ENCODE data around the gene VPS35. TPM values are rescaled to one million over a fixed set of nuclear protein-coding genes. Genes with fewer than 3 reads are reported as not detected.
"Not testable (repeated sequence)": the region's sequence is repeated elsewhere in the genome, so short reads cannot be mapped to it uniquely, and the experiment has no call there.

Gene VPS35
- polyA plus RNA-seq, 2 donors: 17.4 to 35.3 TPM

GRCh38 chr16:46638947-46639925, 49.7 kb downstream of the VPS35 start:
- no peaks in the 10 kb centered on the region for H3K9me3 ChIP-seq (ENCODE audit: control insufficient read depth in 2 of 2, insufficient read depth in 1 of 2, low read depth in 1 of 2, low read length in 1 of 2)
- peaks cover 0 to 5% of the 10 kb centered on the region in 2 donors for H3K4me1 ChIP-seq (ENCODE audit: control insufficient read depth in 2 of 2, insufficient read depth in 2 of 2, low read length in 1 of 2)
- H3K36me3 ChIP-seq (ENCODE audit: control insufficient read depth in 2 of 2, insufficient read depth in 2 of 2, low read length in 1 of 2): no peaks in the 10 kb centered on the region
- H3K4me3 ChIP-seq (ENCODE audit: low read depth in 1 of 2, low read length in 2 of 2): no peak overlapping the region
- no peak overlapping the region for H3K27ac ChIP-seq (ENCODE audit: low read depth in 2 of 2, low read length in 1 of 2)
- 59 to 67% methylated on average over 9 of the region's 9 CpGs for WGBS, 2 donors
- H3K27me3 ChIP-seq (ENCODE audit: control insufficient read depth in 1 of 2, insufficient read depth in 2 of 2, low read length in 2 of 2): no peaks in the 10 kb centered on the region

- no peak overlapping the region for H3K4me3 ChIP-seq (ENCODE audit: low read depth in 1 of 2, low read length in 2 of 2)
- no peaks in the 10 kb centered on the region for H3K27me3 ChIP-seq (ENCODE audit: control insufficient read depth in 1 of 2, insufficient read depth in 2 of 2, low read length in 2 of 2)
- no peaks in the 10 kb centered on the region for H3K9me3 ChIP-seq (ENCODE audit: control insufficient read depth in 2 of 2, insufficient read depth in 1 of 2, low read depth in 1 of 2, low read length in 1 of 2)
- no peak overlapping the region for H3K27ac ChIP-seq (ENCODE audit: low read depth in 2 of 2, low read length in 1 of 2)
- H3K4me1 ChIP-seq (ENCODE audit: control insufficient read depth in 2 of 2, insufficient read depth in 2 of 2, low read length in 1 of 2): no peaks in the 10 kb centered on the region
- H3K36me3 ChIP-seq (ENCODE audit: control insufficient read depth in 2 of 2, insufficient read depth in 2 of 2, low read length in 1 of 2): no peaks in the 10 kb centered on the region
- 87% methylated on average over 32 of the region's 32 CpGs for WGBS, 2 donors
Observed at GRCh38 chr16:46632778-46633733, 55.9 kb downstream of the VPS35 start.

- H3K27me3 ChIP-seq (ENCODE audit: control insufficient read depth in 1 of 2, insufficient read depth in 2 of 2, low read length in 2 of 2): no peaks in the 10 kb centered on the region
- no peaks in the 10 kb centered on the region for H3K9me3 ChIP-seq (ENCODE audit: control insufficient read depth in 2 of 2, insufficient read depth in 1 of 2, low read depth in 1 of 2, low read length in 1 of 2)
- H3K4me3 ChIP-seq (ENCODE audit: low read depth in 1 of 2, low read length in 2 of 2): no peak overlapping the region
- no peaks in the 10 kb centered on the region for H3K4me1 ChIP-seq (ENCODE audit: control insufficient read depth in 2 of 2, insufficient read depth in 2 of 2, low read length in 1 of 2)
- 30 to 39% methylated on average over 10 of the region's 10 CpGs for WGBS, 2 donors
- H3K27ac ChIP-seq (ENCODE audit: low read depth in 2 of 2, low read length in 1 of 2): no peak overlapping the region
- H3K36me3 ChIP-seq (ENCODE audit: control insufficient read depth in 2 of 2, insufficient read depth in 2 of 2, low read length in 1 of 2): no peaks in the 10 kb centered on the region
Observed at GRCh38 chr16:46629331-46630219, 59.4 kb downstream of the VPS35 start.

GRCh38 chr16:46627746-46628145, 61.2 kb downstream of the VPS35 start:
- no peaks in the 10 kb centered on the region for H3K36me3 ChIP-seq (ENCODE audit: control insufficient read depth in 2 of 2, insufficient read depth in 2 of 2, low read length in 1 of 2)
- H3K27me3 ChIP-seq (ENCODE audit: control insufficient read depth in 1 of 2, insufficient read depth in 2 of 2, low read length in 2 of 2): no peaks in the 10 kb centered on the region
- H3K4me1 ChIP-seq (ENCODE audit: control insufficient read depth in 2 of 2, insufficient read depth in 2 of 2, low read length in 1 of 2): no peaks in the 10 kb centered on the region
- H3K9me3 ChIP-seq (ENCODE audit: control insufficient read depth in 2 of 2, insufficient read depth in 1 of 2, low read depth in 1 of 2, low read length in 1 of 2): no peaks in the 10 kb centered on the region
- no peak overlapping the region for H3K27ac ChIP-seq (ENCODE audit: low read depth in 2 of 2, low read length in 1 of 2)
- 92 to 94% methylated on average over 5 of the region's 5 CpGs for WGBS, 2 donors
- no peak overlapping the region for H3K4me3 ChIP-seq (ENCODE audit: low read depth in 1 of 2, low read length in 2 of 2)

- H3K4me1 ChIP-seq (ENCODE audit: control insufficient read depth in 2 of 2, insufficient read depth in 2 of 2, low read length in 1 of 2); H3K27me3 ChIP-seq (ENCODE audit: control insufficient read depth in 1 of 2, insufficient read depth in 2 of 2, low read length in 2 of 2); H3K36me3 ChIP-seq (ENCODE audit: control insufficient read depth in 2 of 2, insufficient read depth in 2 of 2, low read length in 1 of 2); H3K9me3 ChIP-seq (ENCODE audit: control insufficient read depth in 2 of 2, insufficient read depth in 1 of 2, low read depth in 1 of 2, low read length in 1 of 2); H3K27ac ChIP-seq (ENCODE audit: low read depth in 2 of 2, low read length in 1 of 2); H3K4me3 ChIP-seq (ENCODE audit: low read depth in 1 of 2, low read length in 2 of 2): not testable (repeated sequence)
- WGBS, 2 donors: 96 to 97% methylated on average over 21 of the region's 22 CpGs
Observed at GRCh38 chr16:46626681-46627080, 62.3 kb downstream of the VPS35 start.

- not testable (repeated sequence) for H3K27ac ChIP-seq (ENCODE audit: low read depth in 2 of 2, low read length in 1 of 2); H3K36me3 ChIP-seq (ENCODE audit: control insufficient read depth in 2 of 2, insufficient read depth in 2 of 2, low read length in 1 of 2); H3K9me3 ChIP-seq (ENCODE audit: control insufficient read depth in 2 of 2, insufficient read depth in 1 of 2, low read depth in 1 of 2, low read length in 1 of 2); H3K4me3 ChIP-seq (ENCODE audit: low read depth in 1 of 2, low read length in 2 of 2); H3K4me1 ChIP-seq (ENCODE audit: control insufficient read depth in 2 of 2, insufficient read depth in 2 of 2, low read length in 1 of 2); H3K27me3 ChIP-seq (ENCODE audit: control insufficient read depth in 1 of 2, insufficient read depth in 2 of 2, low read length in 2 of 2)
- 85 to 95% methylated on average over 6 of the region's 6 CpGs for WGBS, 2 donors
Observed at GRCh38 chr16:46624862-46625261, 64.1 kb downstream of the VPS35 start.

GRCh38 chr16:46623707-46624106, 65.3 kb downstream of the VPS35 start:
- not testable (repeated sequence) for H3K9me3 ChIP-seq (ENCODE audit: control insufficient read depth in 2 of 2, insufficient read depth in 1 of 2, low read depth in 1 of 2, low read length in 1 of 2); H3K27ac ChIP-seq (ENCODE audit: low read depth in 2 of 2, low read length in 1 of 2); H3K27me3 ChIP-seq (ENCODE audit: control insufficient read depth in 1 of 2, insufficient read depth in 2 of 2, low read length in 2 of 2); H3K4me3 ChIP-seq (ENCODE audit: low read depth in 1 of 2, low read length in 2 of 2); H3K4me1 ChIP-seq (ENCODE audit: control insufficient read depth in 2 of 2, insufficient read depth in 2 of 2, low read length in 1 of 2); H3K36me3 ChIP-seq (ENCODE audit: control insufficient read depth in 2 of 2, insufficient read depth in 2 of 2, low read length in 1 of 2)
- WGBS, 2 donors: 71 to 72% methylated on average over 4 of the region's 6 CpGs

- H3K9me3 ChIP-seq (ENCODE audit: control insufficient read depth in 2 of 2, insufficient read depth in 1 of 2, low read depth in 1 of 2, low read length in 1 of 2); H3K4me3 ChIP-seq (ENCODE audit: low read depth in 1 of 2, low read length in 2 of 2); H3K4me1 ChIP-seq (ENCODE audit: control insufficient read depth in 2 of 2, insufficient read depth in 2 of 2, low read length in 1 of 2); H3K36me3 ChIP-seq (ENCODE audit: control insufficient read depth in 2 of 2, insufficient read depth in 2 of 2, low read length in 1 of 2); H3K27ac ChIP-seq (ENCODE audit: low read depth in 2 of 2, low read length in 1 of 2); H3K27me3 ChIP-seq (ENCODE audit: control insufficient read depth in 1 of 2, insufficient read depth in 2 of 2, low read length in 2 of 2): not testable (repeated sequence)
- WGBS, 2 donors: 9% methylated on average over 5 of the region's 8 CpGs; no CpG with 5 or more reads in 1 of the 2 donors
Observed at GRCh38 chr16:46623246-46623645, 65.7 kb downstream of the VPS35 start.

Data from esophagus (tissue), 2 donors.